Peyer's patch (tissue), 4 donors: ENCODE data around the gene TMEM40. TPM values are rescaled to one million over a fixed set of nuclear protein-coding genes. Genes with fewer than 3 reads are reported as not detected.

ENCODE experiments used
- DNase-seq, 3 donors: peaks; one replicate each; pipeline ENCODE4 v3.0.0-alpha.2; 2017 to 2019
- H3K27ac ChIP-seq, 4 donors: fragments of 200-600 bp; sonication (generic); one replicate each; pipeline ENCODE4 v1.5.1; 2016 to 2019
- H3K27me3 ChIP-seq, 2 donors: fragments of 200-600 bp; sonication (generic); one replicate each; pipeline ENCODE4 v1.5.1; 2019
- H3K36me3 ChIP-seq, 3 donors: fragments of 200-600 bp; sonication (generic); one replicate each; pipeline ENCODE4 v1.5.1; 2016 to 2019
- H3K4me1 ChIP-seq, 4 donors: fragments of 200-600 bp; sonication (generic); one replicate each; pipeline ENCODE4 v1.5.1; 2016 to 2019
- H3K4me3 ChIP-seq, 4 donors: fragments of 200-600 bp; sonication (generic); 1 replicate in 3 of 4; 2 replicates in 1 of 4; pipeline ENCODE4 v1.5.1; 2016 to 2019; ENCODE audit warnings: mild to moderate bottlenecking in 1 of 4
- H3K9me3 ChIP-seq, 4 donors: fragments of 200-600 bp; sonication (generic); one replicate each; pipeline ENCODE4 v1.5.1; 2016 to 2019; ENCODE audit warnings: mild to moderate bottlenecking in 1 of 4
- POLR2A ChIP-seq, 2 donors: fragments of 450-650 bp; IDR thresholded peaks; one replicate each; pipeline ENCODE4 v1.5.1; 2017; ENCODE audit warnings: antibody characterized with exemption in 2 of 2, mild to moderate bottlenecking in 2 of 2, moderate library complexity in 2 of 2
- total RNA-seq, 4 donors: library from RNA; depleted of rRNA; stranded (reverse); fragments of >200 nt; gene quantifications; one replicate each; pipeline ENCODE4 v1.1.0, GENCODE V29; 2016
- TF ChIP-seq, protein P1 (sequence below), 6 experiments: fragments of 450-650 bp in 4 of 6; fragments of 200-600 bp in 2 of 6; sonication (generic) in 1 of 6; IDR thresholded peaks; one replicate each; pipeline ENCODE4 v1.5.1; 2017 to 2019; ENCODE audit warnings: antibody characterized with exemption in 6 of 6, mild to moderate bottlenecking in 3 of 6, moderate library complexity in 1 of 6

Gene TMEM40
- total RNA-seq, 4 donors from 2014 or later, result not detected

DNA sequence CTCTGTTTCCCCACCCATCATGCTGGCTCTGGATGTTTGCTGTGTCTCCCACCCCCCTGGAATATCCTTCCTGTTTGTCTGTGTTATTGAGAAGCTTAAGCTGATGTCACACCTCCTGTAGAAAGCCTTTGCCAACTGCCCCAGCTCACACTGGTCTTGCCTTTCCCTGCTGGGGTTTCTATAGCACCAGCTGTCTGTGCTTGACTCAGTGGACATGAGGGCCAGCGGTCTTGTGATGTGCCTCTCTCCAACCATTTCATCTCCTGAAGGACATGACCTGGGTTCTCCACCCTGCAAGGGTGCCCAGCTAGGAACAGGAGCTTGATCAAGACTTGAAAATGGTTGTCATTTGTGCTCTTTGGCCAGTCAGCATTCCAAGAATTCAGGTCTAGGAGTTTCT, 14.7 kb downstream of the TMEM40 start:
- H3K27ac ChIP-seq, result no peak overlapping the region
- DNase-seq, result no peak
- no peaks in the 10 kb centered on the region for H3K4me1 ChIP-seq
- no peak overlapping the region for H3K4me3 ChIP-seq
- H3K36me3 ChIP-seq, result no peaks in the 10 kb centered on the region
- TF ChIP-seq, protein P1, sequence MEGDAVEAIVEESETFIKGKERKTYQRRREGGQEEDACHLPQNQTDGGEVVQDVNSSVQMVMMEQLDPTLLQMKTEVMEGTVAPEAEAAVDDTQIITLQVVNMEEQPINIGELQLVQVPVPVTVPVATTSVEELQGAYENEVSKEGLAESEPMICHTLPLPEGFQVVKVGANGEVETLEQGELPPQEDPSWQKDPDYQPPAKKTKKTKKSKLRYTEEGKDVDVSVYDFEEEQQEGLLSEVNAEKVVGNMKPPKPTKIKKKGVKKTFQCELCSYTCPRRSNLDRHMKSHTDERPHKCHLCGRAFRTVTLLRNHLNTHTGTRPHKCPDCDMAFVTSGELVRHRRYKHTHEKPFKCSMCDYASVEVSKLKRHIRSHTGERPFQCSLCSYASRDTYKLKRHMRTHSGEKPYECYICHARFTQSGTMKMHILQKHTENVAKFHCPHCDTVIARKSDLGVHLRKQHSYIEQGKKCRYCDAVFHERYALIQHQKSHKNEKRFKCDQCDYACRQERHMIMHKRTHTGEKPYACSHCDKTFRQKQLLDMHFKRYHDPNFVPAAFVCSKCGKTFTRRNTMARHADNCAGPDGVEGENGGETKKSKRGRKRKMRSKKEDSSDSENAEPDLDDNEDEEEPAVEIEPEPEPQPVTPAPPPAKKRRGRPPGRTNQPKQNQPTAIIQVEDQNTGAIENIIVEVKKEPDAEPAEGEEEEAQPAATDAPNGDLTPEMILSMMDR (IDR thresholded peaks at IDR 0.05), result no peak
- no peak for TF ChIP-seq POLR2A (IDR thresholded peaks at IDR 0.05)
- no peaks in the 10 kb centered on the region for H3K27me3 ChIP-seq
- H3K9me3 ChIP-seq, result no peaks in the 10 kb centered on the region

DNA sequence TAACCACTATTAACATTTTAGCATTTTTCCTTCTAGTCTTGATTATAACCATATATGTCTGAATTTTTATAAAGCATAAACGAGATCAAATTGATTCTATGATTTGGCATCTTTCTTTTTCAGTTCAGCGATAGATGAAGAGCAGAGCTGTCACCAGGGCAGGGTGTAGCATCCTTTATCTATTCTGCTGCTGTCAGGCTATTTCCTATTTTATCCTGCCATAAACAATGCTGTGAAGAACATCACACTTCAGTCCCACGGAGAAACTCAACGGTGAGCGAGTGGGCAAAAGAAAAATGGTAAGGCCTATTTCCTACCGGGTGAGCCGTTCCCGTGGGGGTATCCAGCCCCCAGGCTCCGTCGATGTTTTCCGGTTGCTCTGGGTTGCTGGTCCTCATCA, 15.5 kb downstream of the TMEM40 start:
- no peaks in the 10 kb centered on the region for H3K9me3 ChIP-seq
- no peak for TF ChIP-seq POLR2A (IDR thresholded peaks at IDR 0.05)
- TF ChIP-seq, protein P1 (IDR thresholded peaks at IDR 0.05), result no peak
- DNase-seq, result no peak

DNA sequence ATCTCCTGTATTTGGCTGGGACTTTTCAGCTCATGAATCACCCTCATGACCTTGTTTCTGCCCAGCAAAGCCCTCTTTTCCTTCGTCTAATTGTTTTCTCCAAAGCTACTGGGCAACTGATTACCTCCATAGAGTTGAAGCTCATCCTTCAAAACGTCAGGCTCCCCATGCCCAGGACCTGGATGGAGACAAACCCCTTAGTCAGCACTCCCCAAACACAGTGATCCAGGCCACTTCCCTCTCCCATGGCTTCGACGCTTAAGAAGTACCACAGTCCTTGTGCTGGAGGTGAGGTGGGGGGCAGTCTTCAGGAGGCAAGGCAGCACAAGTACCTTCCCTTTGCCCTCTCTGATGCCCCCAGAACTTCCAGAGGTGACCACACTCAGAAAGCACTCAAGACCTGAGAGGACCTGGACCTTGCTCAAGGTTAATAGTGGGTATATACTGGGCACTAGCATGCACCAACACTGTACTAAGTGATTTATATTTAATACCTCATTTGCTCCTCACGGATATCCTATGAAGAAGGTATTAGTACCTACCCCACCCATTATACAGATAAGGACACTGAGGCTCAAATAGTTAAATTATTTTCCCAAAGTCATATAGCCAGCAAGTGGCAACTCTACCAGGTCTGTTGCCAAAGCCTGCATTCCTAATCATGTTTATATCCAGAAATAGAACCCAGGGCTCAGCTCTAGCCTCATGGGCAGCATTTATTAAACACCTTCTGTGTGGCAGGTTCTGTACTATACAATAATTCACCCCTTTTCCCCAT, 16.5 kb downstream of the TMEM40 start:
- H3K27me3 ChIP-seq, result no peaks in the 10 kb centered on the region
- TF ChIP-seq, protein P1 (IDR thresholded peaks at IDR 0.05), result no peak
- no peak for TF ChIP-seq POLR2A (IDR thresholded peaks at IDR 0.05)
- H3K9me3 ChIP-seq, result no peaks in the 10 kb centered on the region

More for the DNA sequence above, 15.5 kb downstream of the TMEM40 start:
- H3K4me1 ChIP-seq, result no peaks in the 10 kb centered on the region
- no peak overlapping the region for H3K27ac ChIP-seq
- no peak overlapping the region for H3K4me3 ChIP-seq
- H3K36me3 ChIP-seq, result no peaks in the 10 kb centered on the region
- no peaks in the 10 kb centered on the region for H3K27me3 ChIP-seq

DNA sequence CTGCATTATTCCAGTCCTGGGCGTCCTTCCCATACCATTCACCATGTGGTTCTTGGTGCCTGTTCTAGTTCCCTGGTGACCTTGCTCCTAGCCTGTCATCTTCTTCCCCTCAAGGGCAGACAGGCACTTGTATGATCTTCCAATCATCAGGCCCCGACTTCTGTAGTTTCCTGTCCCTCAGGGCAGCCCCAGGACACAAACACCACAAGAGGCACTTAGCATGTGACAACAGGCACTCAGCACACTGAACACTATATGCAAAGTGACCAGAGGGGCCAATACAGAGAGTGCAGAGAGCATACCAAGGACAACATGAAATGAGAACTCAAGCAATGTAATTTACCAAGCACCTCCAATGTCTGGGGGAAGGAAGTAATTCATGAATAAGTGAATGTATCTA, 17.9 kb downstream of the TMEM40 start:
- H3K36me3 ChIP-seq, result no peaks in the 10 kb centered on the region
- no peaks in the 10 kb centered on the region for H3K4me1 ChIP-seq
- no peaks in the 10 kb centered on the region for H3K27me3 ChIP-seq
- DNase-seq, result no peak
- H3K27ac ChIP-seq, result no peak overlapping the region
- no peaks in the 10 kb centered on the region for H3K9me3 ChIP-seq
- no peak overlapping the region for H3K4me3 ChIP-seq
- no peak for TF ChIP-seq POLR2A (IDR thresholded peaks at IDR 0.05)
- TF ChIP-seq, protein P1 (IDR thresholded peaks at IDR 0.05), result no peak

More for the DNA sequence above, 16.5 kb downstream of the TMEM40 start:
- DNase-seq, result no peak
- Histone ChIP-seq H3K36me3 (no peaks in the 10 kb centered on the region), H3K4me3 (no peak overlapping the region), H3K4me1 (no peaks in the 10 kb centered on the region), H3K27ac (no peak overlapping the region)

DNA sequence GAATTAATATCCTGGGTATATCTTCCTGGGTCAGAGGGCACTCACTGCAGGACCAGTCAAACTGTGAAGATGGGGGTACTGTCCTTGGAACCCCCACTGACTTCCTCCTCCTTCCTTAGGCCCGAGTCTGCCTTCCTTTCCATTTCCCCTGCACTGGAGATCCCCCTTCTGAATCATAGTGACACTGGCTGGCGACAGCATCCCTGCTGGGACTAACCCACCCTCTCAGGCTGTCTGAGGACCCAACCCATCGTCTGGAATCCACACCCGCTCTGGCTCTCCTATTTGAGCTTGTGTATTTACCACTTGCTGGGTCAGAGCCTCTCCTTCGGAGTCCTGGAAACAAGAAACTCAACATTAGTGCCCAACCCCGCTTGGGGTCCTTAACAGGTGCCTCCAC, 21.2 kb downstream of the TMEM40 start:
- TF ChIP-seq, protein P1 (IDR thresholded peaks at IDR 0.05), result no peak
- TF ChIP-seq POLR2A (IDR thresholded peaks at IDR 0.05), result no peak
- no peaks in the 10 kb centered on the region for H3K9me3 ChIP-seq
- H3K4me3 ChIP-seq, result no peak overlapping the region
- DNase-seq, result no peak
- no peak overlapping the region for H3K27ac ChIP-seq
- no peaks in the 10 kb centered on the region for H3K36me3 ChIP-seq
- H3K4me1 ChIP-seq, result no peaks in the 10 kb centered on the region
- no peaks in the 10 kb centered on the region for H3K27me3 ChIP-seq
